PC-9 (cell line): Measurements from ENCODE around the gene SETMAR.
"Not testable (repeated sequence)": the region's sequence is repeated elsewhere in the genome, so short reads cannot be mapped to it uniquely, and the experiment has no call there.

Experiments used
- EZH2 ChIP-seq: fragments of 200-600 bp; sonication (generic); IDR thresholded peaks from 2 replicates; pipeline ENCODE4 v1.8.0; 2017; ENCODE audit warnings: antibody characterized with exemption, low read depth
- TF ChIP-seq, protein P1 (sequence below): fragments of 200-600 bp; sonication (generic); conservative IDR thresholded peaks from 2 replicates; pipeline ENCODE4 v1.6.1; 2017; ENCODE audit warnings: mixed run types, antibody characterized with exemption, mild to moderate bottlenecking, moderate library complexity

- TF ChIP-seq, protein P1, sequence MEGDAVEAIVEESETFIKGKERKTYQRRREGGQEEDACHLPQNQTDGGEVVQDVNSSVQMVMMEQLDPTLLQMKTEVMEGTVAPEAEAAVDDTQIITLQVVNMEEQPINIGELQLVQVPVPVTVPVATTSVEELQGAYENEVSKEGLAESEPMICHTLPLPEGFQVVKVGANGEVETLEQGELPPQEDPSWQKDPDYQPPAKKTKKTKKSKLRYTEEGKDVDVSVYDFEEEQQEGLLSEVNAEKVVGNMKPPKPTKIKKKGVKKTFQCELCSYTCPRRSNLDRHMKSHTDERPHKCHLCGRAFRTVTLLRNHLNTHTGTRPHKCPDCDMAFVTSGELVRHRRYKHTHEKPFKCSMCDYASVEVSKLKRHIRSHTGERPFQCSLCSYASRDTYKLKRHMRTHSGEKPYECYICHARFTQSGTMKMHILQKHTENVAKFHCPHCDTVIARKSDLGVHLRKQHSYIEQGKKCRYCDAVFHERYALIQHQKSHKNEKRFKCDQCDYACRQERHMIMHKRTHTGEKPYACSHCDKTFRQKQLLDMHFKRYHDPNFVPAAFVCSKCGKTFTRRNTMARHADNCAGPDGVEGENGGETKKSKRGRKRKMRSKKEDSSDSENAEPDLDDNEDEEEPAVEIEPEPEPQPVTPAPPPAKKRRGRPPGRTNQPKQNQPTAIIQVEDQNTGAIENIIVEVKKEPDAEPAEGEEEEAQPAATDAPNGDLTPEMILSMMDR: not testable (repeated sequence)
- TF ChIP-seq EZH2: not testable (repeated sequence)
Measured at GRCh38 chr3:4296454-4296853, 6.7 kb upstream of the SETMAR start.
